OCI-LY1 (cell line): ENCODE measurements around the gene HTR1D.
"Not testable (repeated sequence)": the region's sequence is repeated elsewhere in the genome, so short reads cannot be mapped to it uniquely, and the experiment has no call there.

ENCODE experiments used
- H2AFZ ChIP-seq: fragments of 200-600 bp; sonication (generic), shearing (Covaris generic); 2 replicates; pipeline ENCODE4 v1.6.0; 2014; ENCODE audit warnings: antibody characterized with exemption, mild to moderate bottlenecking, low read length
- H3F3A ChIP-seq: fragments of 200-600 bp; sonication (generic), shearing (Covaris generic); 2 replicates; pipeline ENCODE4 v1.6.0; 2014; ENCODE audit warnings: mild to moderate bottlenecking, antibody characterized with exemption, low read length, moderate library complexity; ENCODE audit not compliant: insufficient read depth
- H3K27ac ChIP-seq: fragments of 200-600 bp; sonication (generic); 2 replicates; pipeline ENCODE4 v1.5.1; 2014; ENCODE audit warnings: low read length, mixed run types, mild to moderate bottlenecking, low read depth; ENCODE audit not compliant: poor library complexity, severe bottlenecking
- H3K27me3 ChIP-seq: fragments of 200-600 bp; sonication (generic); 2 replicates; pipeline ENCODE4 v1.6.0; 2014; ENCODE audit warnings: antibody characterized with exemption, mild to moderate bottlenecking, low read length, moderate library complexity; ENCODE audit not compliant: insufficient read depth
- H3K36me3 ChIP-seq: fragments of 200-600 bp; sonication (generic); 2 replicates; pipeline ENCODE4 v1.6.1; 2014; ENCODE audit warnings: mild to moderate bottlenecking, antibody characterized with exemption, low read length, moderate library complexity, mixed read lengths; ENCODE audit not compliant: insufficient read depth
- H3K4me1 ChIP-seq: fragments of 200-600 bp; sonication (generic); 2 replicates; pipeline ENCODE4 v1.5.1; 2014; ENCODE audit warnings: mild to moderate bottlenecking, low read length, moderate library complexity; ENCODE audit not compliant: insufficient read depth, severe bottlenecking
- H3K4me2 ChIP-seq: fragments of 200-600 bp; sonication (generic), shearing (Covaris generic); 2 replicates; pipeline ENCODE4 v1.6.1; 2014; ENCODE audit warnings: low read length
- H3K4me3 ChIP-seq: fragments of 200-600 bp; sonication (generic); 2 replicates; pipeline ENCODE4 v1.5.1; 2014; ENCODE audit warnings: low read length, low read depth, mild to moderate bottlenecking, mixed read lengths; ENCODE audit not compliant: poor library complexity, severe bottlenecking
- H3K79me2 ChIP-seq: fragments of 200-600 bp; shearing (Covaris generic); 2 replicates; pipeline ENCODE4 v1.6.1; 2016; ENCODE audit warnings: mixed run types, low read length, mixed read lengths; ENCODE audit not compliant: insufficient read depth
- H3K9ac ChIP-seq: fragments of 200-600 bp; sonication (generic), shearing (Covaris generic); 2 replicates; pipeline ENCODE4 v1.6.1; 2014; ENCODE audit warnings: mild to moderate bottlenecking, low read length, mixed read lengths
- H3K9me2 ChIP-seq: fragments of 200-600 bp; sonication (generic), shearing (Covaris generic); 2 replicates; pipeline ENCODE4 v1.6.1; 2014; ENCODE audit warnings: low read depth, mild to moderate bottlenecking, low read length, mixed read lengths
- H3K9me3 ChIP-seq: fragments of 200-600 bp; shearing (Covaris generic); 2 replicates; pipeline ENCODE4 v1.6.1; 2014; ENCODE audit warnings: low read length, mixed read lengths
- H4K20me1 ChIP-seq: fragments of 200-600 bp; sonication (generic), shearing (Covaris generic); 2 replicates; pipeline ENCODE4 v1.6.0; 2016; ENCODE audit warnings: mild to moderate bottlenecking, low read length; ENCODE audit not compliant: insufficient read depth
- CTCF ChIP-seq: fragments of 200-600 bp; sonication (generic), shearing (Covaris generic); IDR thresholded peaks from 2 replicates; pipeline ENCODE4 v1.5.1; 2017; ENCODE audit warnings: mild to moderate bottlenecking, antibody characterized with exemption, low read length, moderate library complexity, mixed read lengths
- EZH2 ChIP-seq: fragments of 200-600 bp; sonication (generic), shearing (Covaris generic); IDR thresholded peaks from 2 replicates; pipeline ENCODE4 v1.8.0; 2017; ENCODE audit warnings: borderline replicate concordance, mixed run types, mild to moderate bottlenecking, antibody characterized with exemption, low read length, moderate library complexity, mixed read lengths

Gene HTR1D

GRCh38 chr1:23191199-23191598 is 26.1 kb downstream of the HTR1D start:
- Histone ChIP-seq H3K9me2 (no peaks in the 10 kb centered on the region), H3K27me3 (peaks cover 3% of the 10 kb centered on the region; the same call in 1 of the 2 replicates), H3K9ac (no peak overlapping the region), H3F3A (no peaks in the 10 kb centered on the region), H3K4me1 (no peaks in the 10 kb centered on the region), H3K9me3 (no peaks in the 10 kb centered on the region), H3K27ac (no peak overlapping the region), H2AFZ (no peak overlapping the region), H3K36me3 (no peaks in the 10 kb centered on the region), H3K4me2 (no peak overlapping the region), H3K79me2 (no peaks in the 10 kb centered on the region), H4K20me1 (no peaks in the 10 kb centered on the region), H3K4me3 (no peak overlapping the region)
- TF ChIP-seq CTCF (no peak), EZH2 (no peak)

- H3K9me3 ChIP-seq, H3K36me3 ChIP-seq, H3K9ac ChIP-seq, H3K79me2 ChIP-seq, H3K9me2 ChIP-seq, H4K20me1 ChIP-seq, H2AFZ ChIP-seq, H3K27ac ChIP-seq, H3K27me3 ChIP-seq, H3F3A ChIP-seq, H3K4me3 ChIP-seq, H3K4me2 ChIP-seq, H3K4me1 ChIP-seq: not testable (repeated sequence)
Measured at GRCh38 chr1:23188936-23189452, 28.3 kb downstream of the HTR1D start.

GRCh38 chr1:23188434-23188884 is 28.8 kb downstream of the HTR1D start:
- H3K79me2 ChIP-seq, result no peaks in the 10 kb centered on the region
- H3K9ac ChIP-seq, result no peak overlapping the region
- H3K4me1 ChIP-seq, result no peaks in the 10 kb centered on the region
- H3K9me2 ChIP-seq, result no peaks in the 10 kb centered on the region
- no peaks in the 10 kb centered on the region for H4K20me1 ChIP-seq
- H3K27ac ChIP-seq, result no peak overlapping the region
- no peaks in the 10 kb centered on the region for H3K9me3 ChIP-seq
- H3K27me3 ChIP-seq, result peaks cover 3% of the 10 kb centered on the region; the same call in 1 of the 2 replicates
- H2AFZ ChIP-seq, result no peak overlapping the region
- TF ChIP-seq EZH2, result no peak
- no peak for TF ChIP-seq CTCF
- no peak overlapping the region for H3K4me3 ChIP-seq
- no peak overlapping the region for H3K4me2 ChIP-seq
- H3K36me3 ChIP-seq, result no peaks in the 10 kb centered on the region
- no peaks in the 10 kb centered on the region for H3F3A ChIP-seq

- no peak for TF ChIP-seq EZH2
- no peak for TF ChIP-seq CTCF
- Histone ChIP-seq H3K9ac (no peak overlapping the region), H3K4me3 (no peak overlapping the region), H3K79me2 (no peaks in the 10 kb centered on the region), H3K4me1 (no peaks in the 10 kb centered on the region), H3K27me3 (no peaks in the 10 kb centered on the region), H3K4me2 (no peak overlapping the region), H3K36me3 (no peaks in the 10 kb centered on the region), H2AFZ (no peak overlapping the region), H4K20me1 (no peaks in the 10 kb centered on the region), H3K9me3 (no peaks in the 10 kb centered on the region), H3K9me2 (no peaks in the 10 kb centered on the region), H3K27ac (no peak overlapping the region), H3F3A (no peaks in the 10 kb centered on the region)
Measured at GRCh38 chr1:23187637-23188036, 29.7 kb downstream of the HTR1D start.
